Natural killer cell (primary cell): ENCODE measurements around the gene TOMM22. TPM values are rescaled to one million over a fixed set of nuclear protein-coding genes. Genes with fewer than 3 reads are reported as not detected.

Experiments
- ATAC-seq, 3 donors: fragments of 150-1000 bp in 2 of 3; fragments of 200-7000 bp in 1 of 3; cut with Tn5 transposase; 1 replicate in 1 of 3; 2 replicates in 2 of 3; pipeline ENCODE4 v1.10.0; 2021; ENCODE audit warnings: mild to moderate bottlenecking in 2 of 3, moderate library complexity in 2 of 3
- DNase-seq, 2 donors: peaks; one replicate each; pipeline versions ENCODE4 v3.0.0 to v3.0.0-alpha.2; 2013 to 2021; ENCODE audit warnings: mixed read lengths in 1 of 2
- H3K27ac ChIP-seq: one replicate; pipeline ENCODE4 v1.5.1; 2013; ENCODE audit warnings: mild to moderate bottlenecking, low read length
- H3K27me3 ChIP-seq: one replicate; pipeline ENCODE4 v1.6.1; 2013; ENCODE audit warnings: low read length; ENCODE audit not compliant: control insufficient read depth, insufficient read depth
- H3K36me3 ChIP-seq: one replicate; pipeline ENCODE4 v1.6.1; 2013; ENCODE audit warnings: low read length; ENCODE audit not compliant: control insufficient read depth, insufficient read depth
- H3K4me1 ChIP-seq: one replicate; pipeline ENCODE4 v1.6.1; 2013; ENCODE audit warnings: low read length; ENCODE audit not compliant: control insufficient read depth, insufficient read depth
- H3K4me3 ChIP-seq: one replicate; pipeline ENCODE4 v1.5.1; 2013; ENCODE audit warnings: low read length
- H3K9me3 ChIP-seq: one replicate; pipeline ENCODE4 v1.6.1; 2013; ENCODE audit warnings: low read length; ENCODE audit not compliant: control insufficient read depth, insufficient read depth
- H3K27ac Mint-ChIP-seq, 2 donors: one replicate each; pipeline ENCODE4 v1.8.0; 2022; ENCODE audit warnings: mild to moderate bottlenecking in 2 of 2, mixed read lengths in 2 of 2, moderate library complexity in 1 of 2
- H3K27me3 Mint-ChIP-seq, 2 donors: one replicate each; pipeline ENCODE4 v1.8.0; 2022; ENCODE audit warnings: low read depth in 2 of 2, mixed read lengths in 2 of 2
- H3K36me3 Mint-ChIP-seq: one replicate; pipeline ENCODE4 v1.8.0; 2022; ENCODE audit warnings: mixed read lengths
- H3K4me1 Mint-ChIP-seq, 2 donors: one replicate each; pipeline ENCODE4 v1.8.0; 2022; ENCODE audit warnings: mixed read lengths in 2 of 2
- H3K4me3 Mint-ChIP-seq: one replicate; pipeline ENCODE4 v1.8.0; 2022; ENCODE audit warnings: mild to moderate bottlenecking, moderate library complexity, mixed read lengths
- H3K9me3 Mint-ChIP-seq, 2 donors: one replicate each; pipeline ENCODE4 v1.8.0; 2022; ENCODE audit warnings: mixed read lengths in 2 of 2
- WGBS: methylation state at CpG from one replicate; pipeline ENCODE4 v1.1.7; 2013; ENCODE audit warnings: missing lambda C conversion rate; ENCODE audit not compliant: insufficient coverage; 5-methylcytosine and 5-hydroxymethylcytosine counted together
- intact Hi-C: fragments of 100-400 bp; cut with micrococcal nuclease; formaldehyde crosslinking; loops from one replicate; pipeline ENCODE4 v1.14.2; 2022
- total RNA-seq, 4 donors: library from RNA; stranded (reverse); fragments of 120-200 nt in 1 of 4; gene quantifications; one replicate each; pipeline versions ENCODE4 v1.2.3 to v1.2.4, GENCODE V29; 2013 to 2022
- TF ChIP-seq, protein P1 (sequence below): fragments of 200-600 bp; IDR thresholded peaks from one replicate; pipeline ENCODE4 v1.8.0; 2022; ENCODE audit warnings: antibody characterized with exemption

TOMM22 gene
- total RNA-seq, 3 donors from 2014 or later (not counting 1 experiment from before 2014, with no cell fraction given), result 45.9 to 50.6 (median 47.5) TPM

DNA sequence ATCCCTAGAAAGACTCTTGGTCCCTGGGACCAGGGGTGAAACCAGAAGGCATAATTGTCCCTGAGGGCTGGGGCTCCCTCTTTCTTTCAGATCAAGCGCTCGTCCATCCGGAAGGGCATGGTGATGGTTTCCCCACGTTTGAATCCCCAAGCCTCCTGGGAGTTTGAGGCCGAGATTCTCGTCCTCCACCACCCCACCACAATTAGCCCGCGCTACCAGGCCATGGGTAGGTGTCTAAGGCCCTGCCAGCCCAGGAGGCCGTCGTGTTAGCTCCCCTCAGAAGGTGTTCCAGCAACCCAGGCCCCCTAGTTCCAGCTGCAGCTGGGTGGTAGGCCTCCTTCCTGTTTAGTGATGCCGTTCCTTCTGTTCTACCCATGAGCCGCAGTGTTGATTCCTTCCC is 45.4 kb downstream of the TOMM22 start:
- peaks cover 93% of the 10 kb centered on the region for H3K36me3 ChIP-seq
- H3K27ac ChIP-seq, result no peak overlapping the region
- H3K4me1 ChIP-seq, result no peaks in the 10 kb centered on the region
- intact Hi-C loops, result no loop called here
- Mint-ChIP-seq H3K4me1 (peaks cover 12 to 17% of the 10 kb centered on the region in 2 donors), H3K36me3 (peaks cover 9% of the 10 kb centered on the region), H3K4me3 (no peak overlapping the region), H3K9me3 (no peaks in the 10 kb centered on the region), H3K27ac (no peak overlapping the region), H3K27me3 (no peaks in the 10 kb centered on the region)
- DNase-seq, result no peak
- 91% methylated on average over 12 of the region's 12 CpGs for WGBS
- no peaks in the 10 kb centered on the region for H3K9me3 ChIP-seq
- TF ChIP-seq, protein P1, sequence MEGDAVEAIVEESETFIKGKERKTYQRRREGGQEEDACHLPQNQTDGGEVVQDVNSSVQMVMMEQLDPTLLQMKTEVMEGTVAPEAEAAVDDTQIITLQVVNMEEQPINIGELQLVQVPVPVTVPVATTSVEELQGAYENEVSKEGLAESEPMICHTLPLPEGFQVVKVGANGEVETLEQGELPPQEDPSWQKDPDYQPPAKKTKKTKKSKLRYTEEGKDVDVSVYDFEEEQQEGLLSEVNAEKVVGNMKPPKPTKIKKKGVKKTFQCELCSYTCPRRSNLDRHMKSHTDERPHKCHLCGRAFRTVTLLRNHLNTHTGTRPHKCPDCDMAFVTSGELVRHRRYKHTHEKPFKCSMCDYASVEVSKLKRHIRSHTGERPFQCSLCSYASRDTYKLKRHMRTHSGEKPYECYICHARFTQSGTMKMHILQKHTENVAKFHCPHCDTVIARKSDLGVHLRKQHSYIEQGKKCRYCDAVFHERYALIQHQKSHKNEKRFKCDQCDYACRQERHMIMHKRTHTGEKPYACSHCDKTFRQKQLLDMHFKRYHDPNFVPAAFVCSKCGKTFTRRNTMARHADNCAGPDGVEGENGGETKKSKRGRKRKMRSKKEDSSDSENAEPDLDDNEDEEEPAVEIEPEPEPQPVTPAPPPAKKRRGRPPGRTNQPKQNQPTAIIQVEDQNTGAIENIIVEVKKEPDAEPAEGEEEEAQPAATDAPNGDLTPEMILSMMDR, result no peak
- no peaks in the 10 kb centered on the region for H3K27me3 ChIP-seq
- H3K4me3 ChIP-seq, result no peak overlapping the region
- no peak for ATAC-seq

DNA sequence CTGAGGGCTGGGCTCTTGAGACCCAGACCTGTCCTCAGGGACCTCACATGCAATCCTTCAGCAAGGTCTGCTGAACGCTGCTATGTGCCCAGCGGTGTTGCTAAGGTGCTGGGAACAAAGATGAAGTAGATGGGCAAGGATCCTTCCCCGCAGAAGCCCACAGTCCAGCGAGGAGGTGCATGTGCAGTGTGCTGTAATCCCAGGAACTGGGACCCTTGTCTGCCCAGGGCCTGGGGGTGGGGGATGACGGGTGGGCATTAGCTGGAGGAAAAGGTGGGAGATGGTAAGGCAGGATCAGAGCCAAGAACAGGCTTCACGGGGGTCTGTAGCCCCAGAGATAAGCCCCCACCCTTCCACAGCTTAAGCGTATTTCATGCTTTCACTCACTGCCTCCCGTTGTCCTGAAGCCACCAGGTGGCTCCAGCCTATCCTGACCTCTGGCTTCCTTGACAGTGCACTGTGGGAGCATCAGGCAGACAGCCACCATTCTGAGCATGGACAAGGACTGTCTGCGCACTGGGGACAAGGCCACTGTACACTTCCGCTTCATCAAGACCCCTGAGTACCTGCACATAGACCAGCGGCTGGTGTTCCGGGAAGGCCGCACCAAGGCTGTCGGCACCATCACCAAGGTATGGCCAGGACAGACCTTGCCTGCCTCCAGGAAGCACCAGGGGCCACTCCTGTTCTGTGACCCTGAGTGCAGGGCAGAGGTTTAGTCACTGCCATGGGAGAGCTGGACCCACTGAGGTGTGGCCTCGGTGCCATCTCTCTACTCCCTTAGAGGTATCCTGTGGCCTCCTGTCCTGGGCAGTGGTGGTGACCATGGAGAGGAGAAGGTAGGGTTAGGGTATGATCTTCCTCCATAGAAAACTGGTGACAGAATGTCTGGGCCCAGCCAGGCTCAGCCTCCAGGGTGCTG is 46.0 kb downstream of the TOMM22 start:
- intact Hi-C loops, result no loop called here
- Histone ChIP-seq H3K27me3 (no peaks in the 10 kb centered on the region), H3K4me1 (peaks cover under 1% of the 10 kb centered on the region), H3K4me3 (no peak overlapping the region), H3K9me3 (no peaks in the 10 kb centered on the region), H3K36me3 (peaks cover 86% of the 10 kb centered on the region), H3K27ac (no peak overlapping the region)
- Mint-ChIP-seq H3K4me1 (peaks cover 12 to 17% of the 10 kb centered on the region in 2 donors), H3K27ac (peak overlapping the region in 1 of 2 donors; percentile 11), H3K9me3 (no peaks in the 10 kb centered on the region), H3K27me3 (no peaks in the 10 kb centered on the region), H3K36me3 (peaks cover 9% of the 10 kb centered on the region), H3K4me3 (no peak overlapping the region)
- ATAC-seq (no peak), DNase-seq (no peak)
- WGBS, result 97% methylated on average over 15 of the region's 15 CpGs
- TF ChIP-seq, protein P1, result no peak

DNA sequence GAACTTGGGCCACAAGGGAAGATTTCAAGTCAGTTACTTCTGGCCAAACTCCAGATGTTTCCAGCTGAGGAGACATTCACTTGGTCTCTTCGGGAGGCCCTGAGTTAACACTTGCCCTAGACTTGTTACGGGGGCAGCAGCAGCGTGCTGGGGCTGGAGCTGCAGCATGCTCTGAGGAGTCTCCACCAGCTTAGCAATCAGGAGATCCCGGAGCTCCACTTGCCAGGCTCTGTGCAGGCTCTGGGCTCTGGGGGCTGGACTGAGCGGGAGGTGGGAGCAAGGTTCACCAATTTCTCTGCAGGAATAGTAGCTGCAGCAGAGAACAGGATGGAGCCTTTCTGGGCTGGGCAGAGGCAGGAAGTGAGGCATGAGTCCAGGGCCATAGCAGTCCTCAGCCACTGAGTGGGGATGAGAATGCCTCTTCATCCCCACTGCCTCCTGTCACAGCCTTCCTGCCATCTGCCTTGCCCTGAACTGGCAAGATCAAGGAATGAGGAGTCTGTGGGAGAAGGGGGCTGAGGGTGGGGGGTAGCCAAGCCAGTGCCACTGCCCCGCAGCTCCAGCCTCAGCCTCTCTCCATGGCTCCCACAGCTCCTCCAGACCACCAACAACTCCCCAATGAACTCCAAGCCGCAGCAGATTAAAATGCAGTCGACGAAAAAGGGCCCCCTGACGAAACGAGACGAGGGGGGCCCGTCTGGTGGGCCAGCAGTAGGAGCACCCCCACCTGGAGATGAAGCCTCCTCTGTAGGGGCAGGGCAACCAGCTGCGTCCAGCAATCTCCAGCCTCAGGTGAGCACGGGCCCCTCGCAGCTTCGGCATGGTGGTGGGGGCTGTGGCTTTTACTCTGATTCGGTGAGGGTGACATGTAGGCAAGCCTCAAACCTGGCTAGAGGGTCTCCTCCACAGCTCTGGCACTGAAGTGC is 47.4 kb downstream of the TOMM22 start:
- no peaks in the 10 kb centered on the region for H3K9me3 Mint-ChIP-seq
- H3K4me1 ChIP-seq, result peaks cover 10% of the 10 kb centered on the region
- peaks cover 9% of the 10 kb centered on the region for H3K36me3 Mint-ChIP-seq
- H3K27me3 ChIP-seq, result no peaks in the 10 kb centered on the region
- TF ChIP-seq, protein P1, result no peak
- ATAC-seq (no peak), DNase-seq (no peak)
- H3K27ac Mint-ChIP-seq, result peak overlapping the region; percentile 24 to 86
- no peak overlapping the region for H3K4me3 Mint-ChIP-seq
- no peaks in the 10 kb centered on the region for H3K9me3 ChIP-seq
- intact Hi-C loops, result no loop called here
- peaks cover 82% of the 10 kb centered on the region for H3K36me3 ChIP-seq
- H3K27ac ChIP-seq, result no peak overlapping the region
- 97% methylated on average over 17 of the region's 18 CpGs for WGBS
- H3K27me3 Mint-ChIP-seq, result no peaks in the 10 kb centered on the region
- no peak overlapping the region for H3K4me3 ChIP-seq
- H3K4me1 Mint-ChIP-seq, result peaks cover 24 to 29% of the 10 kb centered on the region in 2 donors
